ENCODE data around the gene EBP. TPM values are rescaled to one million over a fixed set of nuclear protein-coding genes. Genes with fewer than 3 reads are reported as not detected.
"Not testable (repeated sequence)": the region's sequence is repeated elsewhere in the genome, so short reads cannot be mapped to it uniquely, and the experiment has no call there.

The EBP gene
- total RNA-seq, 1 experiment from 2014 or later: 50.2 TPM

GRCh38 chrX:48541140-48541814 lies 19.7 kb downstream of the EBP start:
- DNase-seq (ENCODE audit: low read depth, low spot score): no peak
- in situ Hi-C loops (cut with HindIII; ENCODE audit: low pct_unique_long_range_greater_than_20kb, low sequenced_read_pairs): no loop called here

- in situ Hi-C loops (cut with HindIII; ENCODE audit: low pct_unique_long_range_greater_than_20kb, low sequenced_read_pairs): no loop called here
- no peak for DNase-seq (ENCODE audit: low read depth, low spot score)
These were observed 27.3 kb downstream of the EBP start for GRCh38 chrX:48548871-48549270.

- in situ Hi-C loops (cut with HindIII; ENCODE audit: low pct_unique_long_range_greater_than_20kb, low sequenced_read_pairs): not testable (repeated sequence)
These were observed 34.2 kb downstream of the EBP start for GRCh38 chrX:48555731-48556325.

GRCh38 chrX:48558271-48558670 lies 36.7 kb downstream of the EBP start:
- no peak for DNase-seq (ENCODE audit: low read depth, low spot score)
- in situ Hi-C loops (cut with HindIII; ENCODE audit: low pct_unique_long_range_greater_than_20kb, low sequenced_read_pairs): no loop called here

More at GRCh38 chrX:48555731-48556325, 34.2 kb downstream of the EBP start:
- DNase-seq (ENCODE audit: low read depth, low spot score): not testable (repeated sequence)

GRCh38 chrX:48559636-48560035 lies 38.0 kb downstream of the EBP start:
- no peak for DNase-seq (ENCODE audit: low read depth, low spot score)
- in situ Hi-C loops (cut with HindIII; ENCODE audit: low pct_unique_long_range_greater_than_20kb, low sequenced_read_pairs): no loop called here

GRCh38 chrX:48560056-48560455 lies 38.4 kb downstream of the EBP start:
- no peak for DNase-seq (ENCODE audit: low read depth, low spot score)
- in situ Hi-C loops (cut with HindIII; ENCODE audit: low pct_unique_long_range_greater_than_20kb, low sequenced_read_pairs): no loop called here

- in situ Hi-C loops (cut with HindIII; ENCODE audit: low pct_unique_long_range_greater_than_20kb, low sequenced_read_pairs): no loop called here
These were observed 39.1 kb downstream of the EBP start for GRCh38 chrX:48560681-48561080.

GRCh38 chrX:48569958-48570357 lies 48.4 kb downstream of the EBP start:
- in situ Hi-C loops (cut with HindIII; ENCODE audit: low pct_unique_long_range_greater_than_20kb, low sequenced_read_pairs): no loop called here
- peak; percentile 10 for DNase-seq (ENCODE audit: low read depth, low spot score)

More at GRCh38 chrX:48560681-48561080, 39.1 kb downstream of the EBP start:
- DNase-seq (ENCODE audit: low read depth, low spot score): no peak

- peak; percentile 77 for DNase-seq (ENCODE audit: low read depth, low spot score)
- in situ Hi-C loops (cut with HindIII; ENCODE audit: low pct_unique_long_range_greater_than_20kb, low sequenced_read_pairs): no loop called here
These were observed 52.2 kb downstream of the EBP start for GRCh38 chrX:48573690-48574269.

- in situ Hi-C loops (cut with HindIII; ENCODE audit: low pct_unique_long_range_greater_than_20kb, low sequenced_read_pairs): no loop called here
These were observed 53.0 kb downstream of the EBP start, which contains the start of gene RBM3 for GRCh38 chrX:48574270-48575266. TSS of gene RBM3 (plus strand) at chrX:48574484. CDS start at chrX:48575181, 697 bp downstream.

GRCh38 chrX:48575642-48576041 lies 54.0 kb downstream of the EBP start:
- in situ Hi-C loops (cut with HindIII; ENCODE audit: low pct_unique_long_range_greater_than_20kb, low sequenced_read_pairs): no loop called here
- DNase-seq (ENCODE audit: low read depth, low spot score): no peak

More at GRCh38 chrX:48574270-48575266, 53.0 kb downstream of the EBP start, which contains the start of gene RBM3:
- peak; percentile 92 for DNase-seq (ENCODE audit: low read depth, low spot score)

- in situ Hi-C loops (cut with HindIII; ENCODE audit: low pct_unique_long_range_greater_than_20kb, low sequenced_read_pairs): no loop called here
- DNase-seq (ENCODE audit: low read depth, low spot score): no peak
These were observed 54.5 kb downstream of the EBP start for GRCh38 chrX:48576108-48576507.

Other genes with a start within 250 kb of the EBP start
- gene SSX3, start 165.1 kb upstream of the EBP start, total RNA-seq (2014; rRNA removed; shearing (Covaris generic)): not detected in 2 replicates
- gene SSX4, start 138.3 kb upstream of the EBP start, total RNA-seq (2014; rRNA removed; shearing (Covaris generic)): 0.42 TPM in 1 of 2 replicates, not detected in the other
- 0.42 TPM in 1 of 2 replicates, not detected in the other for gene SSX4B, start 109.8 kb upstream of the EBP start, total RNA-seq (2014; rRNA removed; shearing (Covaris generic))
- gene SLC38A5, start 51.5 kb upstream of the EBP start, total RNA-seq (2014; rRNA removed; shearing (Covaris generic)): not detected in 2 replicates
- 39.2 and 48.3 TPM in 2 replicates for gene FTSJ1, start 45.6 kb upstream of the EBP start, total RNA-seq (2014; rRNA removed; shearing (Covaris generic))
- 13.7 and 16.1 TPM in 2 replicates for gene PORCN, start 12.8 kb upstream of the EBP start, total RNA-seq (2014; rRNA removed; shearing (Covaris generic))
- 3.3 and 4.7 TPM in 2 replicates for gene TBC1D25, start 17.9 kb downstream of the EBP start, total RNA-seq (2014; rRNA removed; shearing (Covaris generic))
- gene RBM3, start 52.7 kb downstream of the EBP start, total RNA-seq (2014; rRNA removed; shearing (Covaris generic)): 220 and 221 TPM in 2 replicates
- gene WDR13, start 75.7 kb downstream of the EBP start, total RNA-seq (2014; rRNA removed; shearing (Covaris generic)): 46.8 and 50.4 TPM in 2 replicates
- 0.42 TPM in 1 of 2 replicates, not detected in the other for gene WAS, start 162.0 kb downstream of the EBP start, total RNA-seq (2014; rRNA removed; shearing (Covaris generic))
- 6.5 and 6.9 TPM in 2 replicates for gene SUV39H1, start 174.9 kb downstream of the EBP start, total RNA-seq (2014; rRNA removed; shearing (Covaris generic))
- not detected in 2 replicates for gene GLOD5, start 239.9 kb downstream of the EBP start, total RNA-seq (2014; rRNA removed; shearing (Covaris generic))